Lung (tissue), 12 donors: ENCODE data around the gene HSPG2. TPM values are rescaled to one million over a fixed set of nuclear protein-coding genes. Genes with fewer than 3 reads are reported as not detected.

Source experiments
- ATAC-seq: fragments of 200-7000 bp; cut with Tn5 transposase; one replicate; pipeline ENCODE4 v1.9.1; 2020; ENCODE audit warnings: moderate number of reproducible peaks; ENCODE audit not compliant: insufficient read depth, low FRiP score
- DNase-seq, 3 donors: peaks; one replicate each; pipeline ENCODE4 v3.0.0-alpha.2; 2013 to 2017
- H3K27ac ChIP-seq, 2 donors: one replicate each; pipeline ENCODE4 v1.5.1; 2013; ENCODE audit warnings: mild to moderate bottlenecking in 2 of 2, moderate library complexity in 2 of 2, control low read depth in 1 of 2, inconsistent platforms in 1 of 2, low read depth in 1 of 2, low read length in 1 of 2
- H3K27me3 ChIP-seq, 3 donors: one replicate each; pipeline ENCODE4 v1.5.1; 2013; ENCODE audit warnings: low read length in 2 of 3; ENCODE audit not compliant: control insufficient read depth in 3 of 3, insufficient read depth in 3 of 3
- H3K36me3 ChIP-seq, 4 donors: one replicate each; pipeline ENCODE4 v1.5.1; 2013; ENCODE audit warnings: low read length in 4 of 4, mild to moderate bottlenecking in 1 of 4, moderate library complexity in 1 of 4; ENCODE audit not compliant: control insufficient read depth in 4 of 4, insufficient read depth in 4 of 4
- H3K4me1 ChIP-seq, 5 donors: one replicate each; pipeline ENCODE4 v1.5.1; 2013; ENCODE audit warnings: low read length in 5 of 5, mild to moderate bottlenecking in 2 of 5, moderate library complexity in 1 of 5; ENCODE audit not compliant: control insufficient read depth in 5 of 5, insufficient read depth in 5 of 5
- H3K4me3 ChIP-seq: one replicate; pipeline ENCODE4 v1.5.1; 2013; ENCODE audit warnings: mild to moderate bottlenecking, control low read depth, moderate library complexity
- H3K9ac ChIP-seq, 2 donors: one replicate each; pipeline ENCODE4 v1.5.1; 2013; ENCODE audit warnings: low read length in 2 of 2, control low read depth in 1 of 2; ENCODE audit not compliant: insufficient read depth in 1 of 2
- H3K9me3 ChIP-seq, 4 donors: one replicate each; pipeline ENCODE4 v1.5.1; 2013; ENCODE audit warnings: low read length in 3 of 4, mild to moderate bottlenecking in 1 of 4, moderate library complexity in 1 of 4; ENCODE audit not compliant: control insufficient read depth in 4 of 4, insufficient read depth in 3 of 4
- CTCF ChIP-seq: IDR thresholded peaks from 2 replicates; pipeline ENCODE4 v1.5.1; 2012; ENCODE audit warnings: mild to moderate bottlenecking; ENCODE audit errors: control extremely low read depth, extremely low read depth
- WGBS, 2 donors: extraction: QIAGEN DNeasy Blood & Tissue Kit; methylation state at CpG; one replicate each; pipeline ENCODE4 v1.1.7; 2013; 5-methylcytosine and 5-hydroxymethylcytosine counted together
- polyA plus RNA-seq, 2 donors: library from polyadenylated mRNA; stranded (reverse); fragments of 200-250 nt; gene quantifications; one replicate each; pipeline ENCODE4 v1.2.1, GENCODE V29; 2013
- total RNA-seq, 2 donors: library from RNA; depleted of rRNA in 1 of 2; stranded (reverse); fragments of >200 nt in 1 of 2; gene quantifications; one replicate each; pipeline ENCODE4 v1.2.1, GENCODE V29; 2014 to 2021
- donor health status: control.
- donor health status: control.
- donor health status: Bipolar disorder and iron deficiency.
- donor health status: healthy.
- donor health status: DM: yes; HTN: yes; CAD: no.

HSPG2 gene
- total and polyA plus RNA-seq, 4 donors: 58.0 to 335 (median 140) TPM

GRCh38 chr1:21936366-21937031, 611 bp downstream of the HSPG2 start:
- peaks cover 14 to 59% (median 34%) of the 10 kb centered on the region in 5 donors for H3K4me1 ChIP-seq
- no peaks in the 10 kb centered on the region for H3K9me3 ChIP-seq
- peak overlapping the region; percentile 87 to 92 for H3K27ac ChIP-seq
- DNase-seq (peak in 1 of 3 donors; percentile 41), ATAC-seq (no peak)
- H3K4me3 ChIP-seq: peak overlapping the region; percentile 76
- no peak for TF ChIP-seq CTCF
- H3K9ac ChIP-seq: peak overlapping the region; percentile 31 to 76
- H3K27me3 ChIP-seq: no peaks in the 10 kb centered on the region
- H3K36me3 ChIP-seq: peaks cover 0 to 4% (median 0%) of the 10 kb centered on the region in 4 donors
- WGBS, 2 donors: 9 to 25% methylated on average over 23 to 34 of the region's 34 CpGs

- 35 to 49% methylated on average over 8 of the region's 8 CpGs for WGBS, 2 donors
- no peak for TF ChIP-seq CTCF
- Histone ChIP-seq H3K9me3 (no peaks in the 10 kb centered on the region), H3K36me3 (peaks cover 0 to 4% (median 0%) of the 10 kb centered on the region in 4 donors), H3K4me1 (peaks cover 13 to 64% (median 37%) of the 10 kb centered on the region in 5 donors), H3K4me3 (peak overlapping the region; percentile 76), H3K27me3 (no peaks in the 10 kb centered on the region), H3K27ac (peak overlapping the region; percentile 87 to 92), H3K9ac (peak overlapping the region; percentile 26 to 76)
- ATAC-seq (no peak), DNase-seq (peak in 1 of 3 donors; percentile 34)
These were observed 1.2 kb downstream of the HSPG2 start for GRCh38 chr1:21935891-21936365.

- DNase-seq: peak in 1 of 3 donors; percentile 26
- Histone ChIP-seq H3K9me3 (no peaks in the 10 kb centered on the region), H3K27me3 (no peaks in the 10 kb centered on the region), H3K9ac (peak overlapping the region in 1 of 2 donors; percentile 26), H3K4me3 (peak overlapping the region; percentile 76), H3K4me1 (peaks cover 12 to 66% (median 36%) of the 10 kb centered on the region in 5 donors), H3K36me3 (peaks cover 0 to 4% (median 0%) of the 10 kb centered on the region in 4 donors), H3K27ac (peak overlapping the region; percentile 55 to 92)
- ATAC-seq: no peak
- 46 to 63% methylated on average over 10 of the region's 10 CpGs for WGBS, 2 donors
- TF ChIP-seq CTCF: no peak
These were observed 1.7 kb downstream of the HSPG2 start for GRCh38 chr1:21935393-21935804.
